Measurements from ENCODE around the gene PLB1.

The PLB1 gene

GRCh38 chr2:28639836-28640235 is 144.0 kb downstream of the PLB1 start:
- DNase-seq (ENCODE audit: insufficient read length) (no peak), FAIRE-seq (no peak)
- no peak for TF ChIP-seq TAF1 (IDR thresholded peaks at IDR 0.05; ENCODE audit: borderline replicate concordance, low read depth, low read length)
- TF ChIP-seq POLR2A (IDR thresholded peaks at IDR 0.05; ENCODE audit: low read depth, low read length) = no peak
- TF ChIP-seq POLR2AphosphoS5 (IDR thresholded peaks at IDR 0.05; ENCODE audit: low read depth, low read length) = no peak

- TF ChIP-seq POLR2AphosphoS5 (IDR thresholded peaks at IDR 0.05; ENCODE audit: low read depth, low read length) = no peak
- no peak for TF ChIP-seq TAF1 (IDR thresholded peaks at IDR 0.05; ENCODE audit: borderline replicate concordance, low read depth, low read length)
- no peak for TF ChIP-seq POLR2A (IDR thresholded peaks at IDR 0.05; ENCODE audit: low read depth, low read length)
- DNase-seq (ENCODE audit: insufficient read length) = no peak
Measured at GRCh38 chr2:28640260-28640907, 144.5 kb downstream of the PLB1 start.

GRCh38 chr2:28640908-28641300 is 145.0 kb downstream of the PLB1 start:
- no peak for TF ChIP-seq POLR2AphosphoS5 (IDR thresholded peaks at IDR 0.05; ENCODE audit: low read depth, low read length)
- DNase-seq (ENCODE audit: insufficient read length) (no peak), FAIRE-seq (no peak)

More at GRCh38 chr2:28640260-28640907, 144.5 kb downstream of the PLB1 start:
- no peak for FAIRE-seq

- TF ChIP-seq TAF1 (IDR thresholded peaks at IDR 0.05; ENCODE audit: borderline replicate concordance, low read depth, low read length) (no peak), POLR2AphosphoS5 (IDR thresholded peaks at IDR 0.05; ENCODE audit: low read depth, low read length) (no peak), POLR2A (IDR thresholded peaks at IDR 0.05; ENCODE audit: low read depth, low read length) (no peak)
- DNase-seq (ENCODE audit: insufficient read length) (no peak), FAIRE-seq (no peak)
Measured at GRCh38 chr2:28642796-28643195, 146.9 kb downstream of the PLB1 start.

- TF ChIP-seq POLR2A (IDR thresholded peaks at IDR 0.05; ENCODE audit: low read depth, low read length) = no peak
- FAIRE-seq (no peak), DNase-seq (ENCODE audit: insufficient read length) (no peak)
Measured at GRCh38 chr2:28643327-28643726, 147.5 kb downstream of the PLB1 start.

- DNase-seq (ENCODE audit: insufficient read length) (no peak), FAIRE-seq (no peak)
- TF ChIP-seq POLR2AphosphoS5 (IDR thresholded peaks at IDR 0.05; ENCODE audit: low read depth, low read length) (no peak), TAF1 (IDR thresholded peaks at IDR 0.05; ENCODE audit: borderline replicate concordance, low read depth, low read length) (no peak), POLR2A (IDR thresholded peaks at IDR 0.05; ENCODE audit: low read depth, low read length) (no peak)
Measured at GRCh38 chr2:28643911-28644334, 148.1 kb downstream of the PLB1 start.

GRCh38 chr2:28644760-28645159 is 148.9 kb downstream of the PLB1 start:
- FAIRE-seq = no peak
- TF ChIP-seq POLR2A (IDR thresholded peaks at IDR 0.05; ENCODE audit: low read depth, low read length) (no peak), POLR2AphosphoS5 (IDR thresholded peaks at IDR 0.05; ENCODE audit: low read depth, low read length) (no peak), TAF1 (IDR thresholded peaks at IDR 0.05; ENCODE audit: borderline replicate concordance, low read depth, low read length) (no peak)
- DNase-seq (ENCODE audit: insufficient read length) = no peak

- TF ChIP-seq TAF1 (IDR thresholded peaks at IDR 0.05; ENCODE audit: borderline replicate concordance, low read depth, low read length) (no peak), POLR2AphosphoS5 (IDR thresholded peaks at IDR 0.05; ENCODE audit: low read depth, low read length) (no peak), POLR2A (IDR thresholded peaks at IDR 0.05; ENCODE audit: low read depth, low read length) (no peak)
- FAIRE-seq (no peak), DNase-seq (ENCODE audit: insufficient read length) (no peak)
Measured at GRCh38 chr2:28645553-28645952, 149.7 kb downstream of the PLB1 start.

GRCh38 chr2:28647682-28648081 is 151.8 kb downstream of the PLB1 start:
- FAIRE-seq (no peak), DNase-seq (ENCODE audit: insufficient read length) (no peak)
- TF ChIP-seq POLR2A (IDR thresholded peaks at IDR 0.05; ENCODE audit: low read depth, low read length) (no peak), TAF1 (IDR thresholded peaks at IDR 0.05; ENCODE audit: borderline replicate concordance, low read depth, low read length) (no peak), POLR2AphosphoS5 (IDR thresholded peaks at IDR 0.05; ENCODE audit: low read depth, low read length) (no peak)

GRCh38 chr2:28648147-28648546 is 152.3 kb downstream of the PLB1 start:
- no peak for DNase-seq (ENCODE audit: insufficient read length)
- no peak for TF ChIP-seq TAF1 (IDR thresholded peaks at IDR 0.05; ENCODE audit: borderline replicate concordance, low read depth, low read length)
- TF ChIP-seq POLR2A (IDR thresholded peaks at IDR 0.05; ENCODE audit: low read depth, low read length) = no peak
- TF ChIP-seq POLR2AphosphoS5 (IDR thresholded peaks at IDR 0.05; ENCODE audit: low read depth, low read length) = no peak
- FAIRE-seq = no peak

GRCh38 chr2:28648671-28649395 is 153.0 kb downstream of the PLB1 start:
- TF ChIP-seq POLR2AphosphoS5 (IDR thresholded peaks at IDR 0.05; ENCODE audit: low read depth, low read length) (no peak), POLR2A (IDR thresholded peaks at IDR 0.05; ENCODE audit: low read depth, low read length) (no peak), TAF1 (IDR thresholded peaks at IDR 0.05; ENCODE audit: borderline replicate concordance, low read depth, low read length) (no peak)
- no peak for FAIRE-seq
- no peak for DNase-seq (ENCODE audit: insufficient read length)

- no peak for FAIRE-seq
- TF ChIP-seq TAF1 (IDR thresholded peaks at IDR 0.05; ENCODE audit: borderline replicate concordance, low read depth, low read length) = no peak
- no peak for TF ChIP-seq POLR2A (IDR thresholded peaks at IDR 0.05; ENCODE audit: low read depth, low read length)
- TF ChIP-seq POLR2AphosphoS5 (IDR thresholded peaks at IDR 0.05; ENCODE audit: low read depth, low read length) = no peak
- DNase-seq (ENCODE audit: insufficient read length) = no peak
Measured at GRCh38 chr2:28649481-28650265, 153.8 kb downstream of the PLB1 start.

Data from GM12892 (cell line).